K562 (cell line): ENCODE data around the gene FUT8. TPM values are rescaled to one million over a fixed set of nuclear protein-coding genes. Genes with fewer than 3 reads are reported as not detected.

ENCODE experiments used
- CC2D1A ChIP-seq: fragments of 450-650 bp; IDR thresholded peaks from 2 replicates; pipeline ENCODE4 v1.6.1; 2017; ENCODE audit warnings: mild to moderate bottlenecking
- EHMT2 ChIP-seq: fragments of 450-650 bp; IDR thresholded peaks from 2 replicates; pipeline ENCODE4 v1.6.1; 2018; ENCODE audit warnings: antibody characterized with exemption
- KLF10 ChIP-seq: fragments of 250-450 bp; sonication (Bioruptor Pico); IDR thresholded peaks from 2 replicates; pipeline ENCODE4 v1.6.1; 2021; ENCODE audit warnings: matching md5 sums
- MYBL2 ChIP-seq, 2 experiments: fragments of 450-650 bp in 1 of 2; sonication (generic) in 1 of 2; formaldehyde crosslinking in 1 of 2; IDR thresholded peaks; 2 replicates each; pipeline versions ENCODE4 v1.6.1 to v1.8.1; 2017 to 2022; ENCODE audit warnings: borderline replicate concordance in 1 of 2, inconsistent platforms in 1 of 2, low read depth in 1 of 2, mild to moderate bottlenecking in 1 of 2, missing genetic modification reagents in 1 of 2, moderate library complexity in 1 of 2
- NBN ChIP-seq: fragments of 450-650 bp; IDR thresholded peaks from 2 replicates; pipeline ENCODE4 v1.6.1; 2016; ENCODE audit warnings: low read depth, mild to moderate bottlenecking
- SPI1 ChIP-seq: IDR thresholded peaks from 2 replicates; pipeline ENCODE4 v1.6.1; 2011; ENCODE audit warnings: low read depth, low read length, control low read depth, borderline replicate concordance
- TEAD4 ChIP-seq, 2 experiments: sonication (generic) in 1 of 2; formaldehyde crosslinking in 1 of 2; IDR thresholded peaks; 2 replicates each; pipeline versions ENCODE4 v1.6.1 to v1.8.0; 2012 to 2022; ENCODE audit warnings: borderline replicate concordance in 1 of 2, inconsistent platforms in 1 of 2, low read length in 1 of 2, mild to moderate bottlenecking in 1 of 2, missing genetic modification reagents in 1 of 2
- polyA plus RNA-seq, 8 experiments: library from polyadenylated mRNA; depleted of rRNA in 4 of 8; stranded (reverse) in 5 of 8; unstranded in 3 of 8; fragments of >200 nt; fragmentation: Nextera tagmentation in 2 of 8; fragmentation: Illumina TruSeq in 1 of 8; extraction: Ambion mirVana in 2 of 8; extraction: Trizol in 1 of 8; gene quantifications; 2 replicates each; pipeline versions ENCODE4 v1.2.1 to v1.2.3, GENCODE V29; 2011 to 2014; ENCODE audit warnings: inconsistent platforms in 1 of 8, missing spikeins in 1 of 8
- total RNA-seq, 7 experiments: library from RNA; depleted of rRNA in 6 of 7; stranded (reverse); fragments of >200 nt in 6 of 7; fragmentation: Illumina TruSeq in 2 of 7; extraction: Trizol in 2 of 7; gene quantifications; 2 replicates each; pipeline versions ENCODE4 v1.2.1 to v1.2.3, GENCODE V29; 2011 to 2021; ENCODE audit warnings: low replicate concordance in 1 of 7
- TF ChIP-seq, protein P1 (sequence below), 2 experiments: fragments of 450-650 bp in 1 of 2; sonication (generic) in 1 of 2; formaldehyde crosslinking in 1 of 2; IDR thresholded peaks; 2 replicates each; pipeline versions ENCODE4 v1.7.1 to v1.9.0; 2016 to 2022; ENCODE audit warnings: inconsistent platforms in 1 of 2, mild to moderate bottlenecking in 1 of 2, missing genetic modification reagents in 1 of 2

The FUT8 gene
- total and polyA plus RNA-seq, 9 of the 15 experiments (the other 6 are each of a cell fraction or from before 2014, with no cell fraction given), result 4.1 to 15.2 (median 7.8) TPM

DNA sequence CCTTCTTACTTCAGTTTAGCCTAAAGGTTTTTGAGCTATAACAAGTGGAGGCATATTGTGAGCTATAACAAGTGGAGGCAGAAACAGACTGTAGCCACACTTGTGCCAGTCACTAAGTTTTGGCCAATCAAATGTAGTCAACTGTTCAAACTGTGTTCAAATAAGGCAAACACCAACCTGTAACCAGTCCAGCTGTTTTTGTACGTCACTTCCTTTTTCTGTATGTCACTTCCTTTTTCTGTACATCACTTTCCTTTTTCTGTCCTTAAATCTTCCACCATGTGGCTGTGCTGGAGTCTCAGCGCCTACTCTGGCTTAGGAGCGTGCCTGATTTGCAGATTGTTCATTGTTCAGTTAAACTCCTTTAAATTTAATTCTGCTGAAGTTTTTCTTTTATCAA lies 79.7 kb downstream of the FUT8 start (continued):
- TF ChIP-seq, protein P1, sequence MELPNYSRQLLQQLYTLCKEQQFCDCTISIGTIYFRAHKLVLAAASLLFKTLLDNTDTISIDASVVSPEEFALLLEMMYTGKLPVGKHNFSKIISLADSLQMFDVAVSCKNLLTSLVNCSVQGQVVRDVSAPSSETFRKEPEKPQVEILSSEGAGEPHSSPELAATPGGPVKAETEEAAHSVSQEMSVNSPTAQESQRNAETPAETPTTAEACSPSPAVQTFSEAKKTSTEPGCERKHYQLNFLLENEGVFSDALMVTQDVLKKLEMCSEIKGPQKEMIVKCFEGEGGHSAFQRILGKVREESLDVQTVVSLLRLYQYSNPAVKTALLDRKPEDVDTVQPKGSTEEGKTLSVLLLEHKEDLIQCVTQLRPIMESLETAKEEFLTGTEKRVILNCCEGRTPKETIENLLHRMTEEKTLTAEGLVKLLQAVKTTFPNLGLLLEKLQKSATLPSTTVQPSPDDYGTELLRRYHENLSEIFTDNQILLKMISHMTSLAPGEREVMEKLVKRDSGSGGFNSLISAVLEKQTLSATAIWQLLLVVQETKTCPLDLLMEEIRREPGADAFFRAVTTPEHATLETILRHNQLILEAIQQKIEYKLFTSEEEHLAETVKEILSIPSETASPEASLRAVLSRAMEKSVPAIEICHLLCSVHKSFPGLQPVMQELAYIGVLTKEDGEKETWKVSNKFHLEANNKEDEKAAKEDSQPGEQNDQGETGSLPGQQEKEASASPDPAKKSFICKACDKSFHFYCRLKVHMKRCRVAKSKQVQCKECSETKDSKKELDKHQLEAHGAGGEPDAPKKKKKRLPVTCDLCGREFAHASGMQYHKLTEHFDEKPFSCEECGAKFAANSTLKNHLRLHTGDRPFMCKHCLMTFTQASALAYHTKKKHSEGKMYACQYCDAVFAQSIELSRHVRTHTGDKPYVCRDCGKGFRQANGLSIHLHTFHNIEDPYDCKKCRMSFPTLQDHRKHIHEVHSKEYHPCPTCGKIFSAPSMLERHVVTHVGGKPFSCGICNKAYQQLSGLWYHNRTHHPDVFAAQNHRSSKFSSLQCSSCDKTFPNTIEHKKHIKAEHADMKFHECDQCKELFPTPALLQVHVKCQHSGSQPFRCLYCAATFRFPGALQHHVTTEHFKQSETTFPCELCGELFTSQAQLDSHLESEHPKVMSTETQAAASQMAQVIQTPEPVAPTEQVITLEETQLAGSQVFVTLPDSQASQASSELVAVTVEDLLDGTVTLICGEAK (IDR thresholded peaks at IDR 0.05), result peak; percentile 69
- TF ChIP-seq, protein P1 (CRISPR knock-in tag; IDR thresholded peaks at IDR 0.05), result no peak
- TF ChIP-seq MYBL2 (IDR thresholded peaks at IDR 0.05; ENCODE audit: low read depth) (peak; percentile 65), MYBL2 (CRISPR knock-in tag; IDR thresholded peaks at IDR 0.05; ENCODE audit: borderline replicate concordance) (no peak), CC2D1A (peak; percentile 33; the same call in 1 of the 2 replicates), KLF10 (CRISPR knock-in tag) (no peak), TEAD4 (IDR thresholded peaks at IDR 0.05; ENCODE audit: low read length) (no peak), TEAD4 (CRISPR knock-in tag; IDR thresholded peaks at IDR 0.05; ENCODE audit: borderline replicate concordance) (no peak), NBN (no peak), EHMT2 (no peak), SPI1 (peak; percentile 82)
